BLaER1 treated with 17β-estradiol and CSF1 and Interleukin-3, amounts not matched to agents 10 nM and 100 nM (cell line): ENCODE measurements around the gene HOXD4.

Experiments
- H3K27ac ChIP-seq, 11 experiments: shearing (Covaris generic); formaldehyde crosslinking; 2 replicates each; pipeline ENCODE4 v1.8.1; 2022
- H3K27me3 ChIP-seq, 11 experiments: shearing (Covaris generic); formaldehyde crosslinking; 2 replicates each; pipeline ENCODE4 v1.8.1; 2022
- H3K36me3 ChIP-seq, 11 experiments: shearing (Covaris generic); formaldehyde crosslinking; 2 replicates each; pipeline ENCODE4 v1.8.1; 2022
- H3K4me1 ChIP-seq, 10 experiments: shearing (Covaris generic); formaldehyde crosslinking; 2 replicates each; pipeline ENCODE4 v1.8.1; 2022
- H3K4me2 ChIP-seq, 11 experiments: shearing (Covaris generic); formaldehyde crosslinking; 2 replicates each; pipeline ENCODE4 v1.8.1; 2022
- H3K4me3 ChIP-seq, 10 experiments: shearing (Covaris generic); formaldehyde crosslinking; 2 replicates each; pipeline ENCODE4 v1.8.1; 2022
- H3K9ac ChIP-seq, 11 experiments: shearing (Covaris generic); formaldehyde crosslinking; 2 replicates each; pipeline ENCODE4 v1.8.1; 2022
- H3K9me3 ChIP-seq, 11 experiments: shearing (Covaris generic); formaldehyde crosslinking; replicated peaks in 1 of 11; 2 replicates each; pipeline ENCODE4 v1.8.1; 2022
- H4K20me1 ChIP-seq, 11 experiments: shearing (Covaris generic); formaldehyde crosslinking; 2 replicates each; pipeline ENCODE4 v1.8.1; 2022
- Cebpa-rat ChIP-seq, 11 experiments: shearing (Covaris generic); IDR thresholded peaks; 2 replicates each; pipeline ENCODE4 v1.8.1; 2022

HOXD4 gene

DNA sequence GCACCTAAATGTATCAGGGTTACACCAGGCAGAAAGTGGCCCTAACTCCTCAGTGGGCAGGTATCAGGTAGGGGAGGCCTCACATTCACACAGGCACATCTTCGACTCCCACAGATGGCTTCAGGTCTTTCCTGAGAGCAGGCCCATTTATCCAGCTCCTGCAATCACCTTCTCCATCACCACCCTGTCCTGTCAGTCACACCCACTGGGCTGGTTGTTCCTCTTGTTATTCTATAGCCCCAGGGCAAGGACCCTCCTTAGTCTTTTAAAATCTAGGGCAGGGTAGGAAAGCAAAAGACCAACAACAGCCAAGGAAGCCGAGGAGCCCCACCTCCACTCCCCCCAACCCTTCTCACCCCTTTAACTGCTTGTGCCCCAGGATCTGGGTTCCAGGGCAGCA lies 9.1 kb upstream of the HOXD4 start:
- no peak overlapping the region for H3K4me3 ChIP-seq
- H3K27ac ChIP-seq, result no peak overlapping the region
- TF ChIP-seq Cebpa-rat (IDR thresholded peaks at IDR 0.05), result no peak
- H3K27me3 ChIP-seq, result peaks cover 49 to 86% (median 62%) of the 10 kb centered on the region in 11 experiments
- H3K36me3 ChIP-seq, result no peaks in the 10 kb centered on the region
- no peak overlapping the region for H3K9ac ChIP-seq
- H3K4me2 ChIP-seq, result no peak overlapping the region
- H3K9me3 ChIP-seq, result peaks cover 5 to 36% (median 27%) of the 10 kb centered on the region in 11 experiments; a peak in 20 of 22 replicates
- H4K20me1 ChIP-seq, result no peaks in the 10 kb centered on the region
- no peaks in the 10 kb centered on the region for H3K4me1 ChIP-seq

DNA sequence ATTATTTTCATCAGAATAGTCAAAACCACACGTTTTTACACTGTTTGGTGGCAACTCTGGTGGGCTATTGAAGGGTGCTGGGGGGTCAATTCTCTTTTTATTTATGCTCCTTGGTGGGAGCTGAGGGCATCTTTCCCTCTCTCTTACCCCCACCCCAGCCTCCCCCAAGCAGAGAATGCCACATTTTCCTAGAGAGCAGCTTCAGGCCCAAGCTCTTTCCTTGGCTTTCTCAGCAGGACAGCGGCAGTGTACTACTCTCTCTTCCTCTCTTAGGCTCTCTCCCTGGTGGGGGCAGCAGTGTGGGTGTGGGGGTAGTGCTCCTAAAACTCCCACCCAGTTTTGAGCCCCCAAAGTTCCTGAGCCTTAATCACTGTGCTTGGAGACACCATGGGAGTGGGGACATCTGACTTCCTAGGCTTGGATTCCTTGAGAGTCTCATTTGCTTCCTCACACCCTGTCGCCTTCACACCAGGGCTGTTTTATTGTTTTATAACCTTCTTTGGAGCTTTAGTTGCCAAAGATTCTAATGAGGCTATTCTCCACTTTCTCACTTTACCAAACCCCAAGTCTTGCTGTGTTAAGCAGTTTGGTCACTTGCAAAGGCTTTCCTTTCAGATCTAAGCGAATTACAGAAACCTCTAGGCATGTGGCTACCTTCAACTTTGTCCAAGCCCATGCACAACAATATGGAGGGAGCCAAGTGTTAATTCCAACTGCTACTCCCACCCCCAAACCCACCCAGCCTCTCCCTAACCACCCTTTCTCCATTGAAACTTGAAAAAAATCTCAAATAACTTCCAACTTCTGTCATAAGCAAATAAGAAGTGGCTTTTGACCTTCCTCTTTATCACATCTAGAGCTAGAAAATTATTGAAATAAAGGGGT lies 6.0 kb upstream of the HOXD4 start:
- TF ChIP-seq Cebpa-rat (IDR thresholded peaks at IDR 0.05), result no peak
- Histone ChIP-seq H3K4me3 (no peak overlapping the region), H3K27me3 (peaks cover 50 to 86% (median 64%) of the 10 kb centered on the region in 11 experiments), H4K20me1 (no peaks in the 10 kb centered on the region; a peak in 1 of 22 replicates), H3K4me1 (no peaks in the 10 kb centered on the region), H3K27ac (no peak overlapping the region), H3K4me2 (no peak overlapping the region), H3K9ac (no peak overlapping the region), H3K9me3 (peaks cover 30 to 43% (median 39%) of the 10 kb centered on the region in 11 experiments), H3K36me3 (no peaks in the 10 kb centered on the region)

DNA sequence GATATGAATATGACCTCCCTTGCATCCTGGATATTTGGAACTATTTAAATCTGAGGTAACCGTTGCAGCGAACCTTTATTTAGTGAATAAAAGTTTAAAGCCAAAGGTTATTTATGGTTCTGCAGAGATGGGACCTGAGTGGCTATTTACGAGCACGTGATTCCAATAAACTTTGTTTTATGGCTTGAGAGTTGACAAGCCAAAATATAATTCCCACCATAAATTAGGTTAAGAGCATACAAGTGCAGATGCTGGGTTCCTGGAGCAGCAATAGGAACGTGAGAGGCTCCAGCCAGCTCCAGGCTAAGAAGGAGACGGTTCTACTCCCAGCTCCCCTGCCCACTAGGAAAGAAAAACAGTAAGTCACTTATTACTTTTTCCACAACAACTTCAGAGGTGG lies 5.2 kb upstream of the HOXD4 start:
- H3K9ac ChIP-seq, result no peak overlapping the region
- H3K9me3 ChIP-seq, result peaks cover 29 to 43% (median 39%) of the 10 kb centered on the region in 11 experiments
- no peak overlapping the region for H3K27ac ChIP-seq
- no peak overlapping the region for H3K4me3 ChIP-seq
- peaks cover 52 to 86% (median 64%) of the 10 kb centered on the region in 11 experiments for H3K27me3 ChIP-seq
- H3K4me1 ChIP-seq, result no peaks in the 10 kb centered on the region
- no peaks in the 10 kb centered on the region; a peak in 2 of 22 replicates for H4K20me1 ChIP-seq
- no peaks in the 10 kb centered on the region for H3K36me3 ChIP-seq
- no peak for TF ChIP-seq Cebpa-rat (IDR thresholded peaks at IDR 0.05)
- no peak overlapping the region for H3K4me2 ChIP-seq

DNA sequence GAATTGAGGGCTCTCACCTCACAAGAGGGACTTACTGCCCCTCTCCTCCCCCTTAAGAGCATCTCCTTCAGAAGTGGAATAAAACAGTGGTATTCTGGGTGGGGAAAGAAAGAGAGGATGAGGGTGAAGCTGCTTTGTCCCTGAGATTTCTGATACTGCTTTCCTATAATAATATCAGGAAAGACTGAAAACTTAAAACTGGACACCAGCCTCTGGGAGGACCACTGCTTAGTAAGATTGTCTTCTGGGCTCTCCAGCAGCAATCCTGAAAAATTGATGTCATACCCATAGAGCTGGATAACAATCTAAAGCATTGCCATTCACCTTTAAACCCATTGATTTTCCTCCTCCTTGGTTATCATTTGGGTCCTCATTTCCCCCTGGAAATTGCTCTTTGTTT lies 4.7 kb upstream of the HOXD4 start:
- Histone ChIP-seq H3K36me3 (no peaks in the 10 kb centered on the region), H3K27me3 (peaks cover 55 to 86% (median 68%) of the 10 kb centered on the region in 11 experiments), H4K20me1 (no peaks in the 10 kb centered on the region; a peak in 2 of 22 replicates), H3K4me3 (no peak overlapping the region), H3K4me2 (no peak overlapping the region), H3K9ac (no peak overlapping the region), H3K27ac (no peak overlapping the region), H3K9me3 (peaks cover 32 to 47% (median 44%) of the 10 kb centered on the region in 11 experiments), H3K4me1 (no peaks in the 10 kb centered on the region)
- no peak for TF ChIP-seq Cebpa-rat (IDR thresholded peaks at IDR 0.05)

DNA sequence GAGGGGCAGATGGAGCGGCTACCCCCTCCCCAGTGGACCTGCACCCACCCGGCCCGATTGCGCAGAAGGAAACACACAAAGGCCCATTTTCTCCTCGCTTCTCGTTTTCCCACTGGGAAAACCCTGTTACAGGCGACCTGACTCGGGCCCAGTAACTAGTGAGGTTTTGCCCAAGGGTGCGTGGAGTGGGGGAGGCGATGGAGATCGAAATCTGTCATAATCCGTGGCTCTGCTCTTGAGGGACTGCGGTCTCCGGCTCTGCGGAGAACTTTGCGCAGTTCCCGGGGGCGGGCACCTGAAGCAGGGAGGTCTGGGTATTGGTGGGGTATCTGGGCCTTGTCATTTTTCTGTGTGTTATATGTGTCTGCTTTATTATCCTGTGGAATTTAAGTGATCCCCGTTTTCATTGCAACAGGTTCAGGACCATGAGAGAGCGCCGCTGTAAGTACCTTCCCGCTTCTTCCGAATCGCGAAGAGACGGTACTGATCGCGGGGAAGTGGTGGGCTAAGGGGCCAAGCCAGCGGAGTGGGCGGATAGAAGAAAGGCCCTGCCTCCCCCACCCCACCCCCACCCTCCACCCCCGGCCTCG lies 4.0 kb upstream of the HOXD4 start:
- no peak for TF ChIP-seq Cebpa-rat (IDR thresholded peaks at IDR 0.05)
- no peak overlapping the region for H3K4me2 ChIP-seq
- peaks cover 61 to 92% (median 74%) of the 10 kb centered on the region in 11 experiments for H3K27me3 ChIP-seq

DNA sequence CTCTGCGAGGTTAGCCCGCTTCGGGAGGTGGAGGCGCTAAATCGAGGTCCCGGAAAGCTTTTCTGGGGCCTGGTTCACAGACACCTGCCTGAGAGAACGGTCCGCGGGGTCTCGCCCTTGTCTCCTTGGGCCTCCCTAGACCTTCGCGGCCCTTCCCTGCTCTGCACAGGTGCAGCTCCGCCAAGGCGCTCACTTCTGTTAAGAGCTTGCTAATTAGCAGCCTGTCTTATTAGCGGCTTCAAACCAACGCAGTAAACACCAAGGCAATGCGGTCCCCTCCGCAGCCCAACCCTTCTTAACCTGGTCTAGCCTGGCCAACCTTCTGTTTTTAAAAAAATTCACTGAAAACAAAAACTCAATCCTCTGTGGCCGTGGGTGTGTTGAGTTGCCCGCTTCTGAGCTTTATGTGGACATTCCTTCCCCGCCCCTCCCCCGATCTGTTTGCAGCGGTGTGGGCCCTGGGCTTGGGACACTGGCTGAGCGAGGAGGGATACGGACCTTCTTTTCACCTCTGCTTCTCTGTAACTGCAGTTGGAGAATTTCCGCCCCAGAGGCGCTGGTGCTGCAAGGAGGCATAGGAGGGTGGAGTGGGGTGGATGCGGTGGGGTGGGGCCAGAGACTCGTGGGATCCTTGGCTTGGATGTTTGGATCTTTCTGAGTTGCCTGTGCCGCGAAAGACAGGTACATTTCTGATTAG lies 3.4 kb upstream of the HOXD4 start:
- TF ChIP-seq Cebpa-rat (IDR thresholded peaks at IDR 0.05), result no peak
- Histone ChIP-seq H3K27me3 (peaks cover 67 to 92% (median 81%) of the 10 kb centered on the region in 11 experiments), H3K27ac (no peak overlapping the region), H3K9me3 (peaks cover 35 to 57% (median 53%) of the 10 kb centered on the region in 11 experiments), H3K9ac (no peak overlapping the region), H3K36me3 (no peaks in the 10 kb centered on the region), H4K20me1 (no peaks in the 10 kb centered on the region; a peak in 2 of 22 replicates), H3K4me1 (no peaks in the 10 kb centered on the region), H3K4me2 (no peak overlapping the region), H3K4me3 (no peak overlapping the region)

More for the DNA sequence above, 4.0 kb upstream of the HOXD4 start:
- H4K20me1 ChIP-seq, result no peaks in the 10 kb centered on the region; a peak in 2 of 22 replicates
- no peaks in the 10 kb centered on the region for H3K4me1 ChIP-seq
- H3K36me3 ChIP-seq, result no peaks in the 10 kb centered on the region
- no peak overlapping the region for H3K9ac ChIP-seq
- H3K4me3 ChIP-seq, result no peak overlapping the region
- no peak overlapping the region for H3K27ac ChIP-seq
- peaks cover 35 to 51% (median 48%) of the 10 kb centered on the region in 11 experiments for H3K9me3 ChIP-seq

DNA sequence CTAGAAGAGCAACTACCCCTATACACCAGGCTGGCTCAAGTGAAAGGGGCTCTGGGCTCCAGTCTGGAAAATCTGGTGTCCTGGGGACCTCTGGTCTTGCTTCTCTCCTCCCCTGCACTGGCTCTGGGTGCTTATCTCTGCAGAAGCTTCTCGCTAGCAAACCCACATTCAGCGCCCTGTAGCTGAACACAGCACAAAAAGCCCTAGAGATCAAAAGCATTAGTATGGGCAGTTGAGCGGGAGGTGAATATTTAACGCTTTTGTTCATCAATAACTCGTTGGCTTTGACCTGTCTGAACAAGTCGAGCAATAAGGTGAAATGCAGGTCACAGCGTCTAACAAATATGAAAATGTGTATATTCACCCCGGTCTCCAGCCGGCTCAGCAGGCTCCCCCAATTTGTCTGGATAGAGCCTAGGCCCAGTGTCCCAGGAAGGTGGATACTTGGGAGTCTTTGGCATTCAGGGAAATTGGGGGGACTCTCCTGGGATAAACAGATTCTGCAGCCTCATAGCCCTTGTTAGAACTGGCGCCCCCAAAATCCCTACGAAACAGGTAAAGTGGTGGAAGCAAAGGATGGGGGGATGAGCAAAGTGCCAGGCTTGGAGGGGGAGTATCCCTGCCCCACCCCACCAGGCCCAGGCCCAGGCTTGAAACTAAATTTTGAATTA lies 2.5 kb upstream of the HOXD4 start:
- no peak overlapping the region for H3K4me3 ChIP-seq
- no peaks in the 10 kb centered on the region for H3K36me3 ChIP-seq
- no peak overlapping the region for H3K4me2 ChIP-seq
- H3K4me1 ChIP-seq, result no peaks in the 10 kb centered on the region
- no peak for TF ChIP-seq Cebpa-rat (IDR thresholded peaks at IDR 0.05)
- peaks cover 35 to 57% (median 53%) of the 10 kb centered on the region in 11 experiments for H3K9me3 ChIP-seq
- no peaks in the 10 kb centered on the region; a peak in 2 of 22 replicates for H4K20me1 ChIP-seq
- no peak overlapping the region for H3K9ac ChIP-seq
- H3K27ac ChIP-seq, result no peak overlapping the region
- H3K27me3 ChIP-seq, result peaks cover 75 to 93% (median 89%) of the 10 kb centered on the region in 11 experiments

DNA sequence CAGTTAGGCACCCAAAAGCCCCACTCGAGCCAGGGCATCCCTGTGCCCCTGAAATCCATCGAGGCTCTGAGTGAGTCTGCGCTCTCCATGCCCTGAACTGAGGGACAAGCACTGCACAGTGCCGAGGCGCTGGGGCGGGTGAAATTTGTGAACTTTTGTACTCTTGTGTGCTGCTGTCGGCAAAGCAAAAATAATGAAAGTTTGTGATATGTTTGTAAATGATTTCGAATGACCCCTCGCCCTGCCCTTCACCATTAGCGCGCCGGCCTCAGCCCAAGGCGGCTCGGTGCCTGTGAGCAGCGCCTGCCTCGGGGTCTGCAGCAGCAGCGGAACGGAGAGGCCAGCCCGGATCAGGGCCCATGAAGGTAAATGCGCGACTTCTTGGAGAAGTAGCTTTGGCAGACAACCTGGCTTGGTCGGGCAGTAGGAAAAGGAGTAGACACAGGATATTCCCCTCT lies 1.8 kb upstream of the HOXD4 start:
- Histone ChIP-seq H3K9me3 (peaks cover 35 to 57% (median 54%) of the 10 kb centered on the region in 11 experiments), H3K4me2 (no peak overlapping the region), H3K9ac (no peak overlapping the region), H4K20me1 (no peaks in the 10 kb centered on the region; a peak in 2 of 22 replicates), H3K36me3 (no peaks in the 10 kb centered on the region), H3K27me3 (peaks cover 82 to 99% (median 96%) of the 10 kb centered on the region in 11 experiments), H3K27ac (no peak overlapping the region), H3K4me3 (no peak overlapping the region), H3K4me1 (no peaks in the 10 kb centered on the region)
- no peak for TF ChIP-seq Cebpa-rat (IDR thresholded peaks at IDR 0.05)
